Type B pancreatic cell (in vitro differentiated cells): ENCODE measurements around the gene TNFRSF18. TPM values are rescaled to one million over a fixed set of nuclear protein-coding genes. Genes with fewer than 3 reads are reported as not detected.
"Not testable (repeated sequence)": the region's sequence is repeated elsewhere in the genome, so short reads cannot be mapped to it uniquely, and the experiment has no call there.

Source experiments
- DNase-seq: peaks from one replicate; pipeline ENCODE4 v3.0.0; 2021; ENCODE audit warnings: mixed read lengths; ENCODE audit not compliant: unreplicated experiment; ENCODE audit errors: extremely low spot score
- H3K27ac Mint-ChIP-seq: 2 replicates; pipeline ENCODE4 v1.8.0; 2021; ENCODE audit warnings: mild to moderate bottlenecking, mixed read lengths
- H3K27me3 Mint-ChIP-seq: 2 replicates; pipeline ENCODE4 v1.8.0; 2021; ENCODE audit warnings: mixed read lengths
- H3K36me3 Mint-ChIP-seq: 2 replicates; pipeline ENCODE4 v1.8.0; 2021; ENCODE audit warnings: mixed read lengths
- H3K4me1 Mint-ChIP-seq: one replicate; pipeline ENCODE4 v1.8.0; 2021; ENCODE audit warnings: mixed read lengths; ENCODE audit not compliant: unreplicated experiment
- H3K4me3 Mint-ChIP-seq: 2 replicates; pipeline ENCODE4 v1.8.0; 2021; ENCODE audit warnings: mild to moderate bottlenecking, mixed read lengths
- H3K9me3 Mint-ChIP-seq: 2 replicates; pipeline ENCODE4 v1.8.0; 2021; ENCODE audit warnings: mixed read lengths
- total RNA-seq: library from RNA; stranded (reverse); gene quantifications from 2 replicates; pipeline ENCODE4 v1.2.1, GENCODE V29; 2021; ENCODE audit warnings: low replicate concordance
- TF ChIP-seq, protein P1 (sequence below): fragments of 200-600 bp; sonication (generic); conservative IDR thresholded peaks from 2 replicates; pipeline ENCODE4 v1.5.0; 2021; ENCODE audit warnings: antibody characterized with exemption, mild to moderate bottlenecking

TNFRSF18 gene
- total RNA-seq, 1 donor from 2014 or later, result not detected

DNA sequence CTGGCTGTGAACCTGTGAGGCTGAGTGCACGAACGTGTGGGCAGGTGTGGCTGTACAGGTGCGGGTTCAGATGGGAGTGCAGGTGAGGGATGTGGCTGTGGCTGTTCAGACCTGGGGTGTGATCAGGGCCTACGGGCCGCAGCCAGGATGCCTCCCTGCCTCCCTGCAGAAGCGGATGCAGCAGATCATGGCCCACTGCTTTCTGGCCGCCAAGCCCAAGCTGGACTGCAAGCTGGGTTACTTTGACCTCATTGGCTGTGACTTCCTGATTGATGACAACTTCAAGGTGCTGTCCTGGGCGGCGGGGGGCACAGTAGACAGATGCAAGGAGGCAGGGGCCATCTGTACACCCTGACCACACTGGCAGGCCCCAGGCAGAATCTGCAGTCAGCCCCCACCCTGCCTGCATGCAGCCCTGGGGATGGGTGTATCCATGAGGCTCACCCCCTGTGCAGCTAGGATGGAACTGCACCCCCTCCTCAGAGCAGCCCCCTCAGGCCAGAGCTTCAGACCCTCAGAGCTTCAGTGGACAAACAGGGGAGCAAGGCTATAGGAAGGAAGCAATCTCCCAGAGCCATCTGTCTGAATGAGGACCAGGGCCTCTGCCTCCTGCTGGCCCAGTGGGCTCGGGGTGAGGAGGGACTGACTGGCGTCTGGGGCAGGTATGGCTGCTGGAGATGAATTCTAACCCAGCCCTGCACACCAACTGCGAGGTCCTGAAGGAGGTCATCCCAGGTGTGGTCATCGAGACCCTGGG is 9.8 kb downstream of the TNFRSF18 start:
- H3K4me3 Mint-ChIP-seq, result no peak overlapping the region
- no peak overlapping the region for H3K27ac Mint-ChIP-seq
- DNase-seq, result no peak
- H3K36me3 Mint-ChIP-seq, result no peaks in the 10 kb centered on the region
- TF ChIP-seq, protein P1, sequence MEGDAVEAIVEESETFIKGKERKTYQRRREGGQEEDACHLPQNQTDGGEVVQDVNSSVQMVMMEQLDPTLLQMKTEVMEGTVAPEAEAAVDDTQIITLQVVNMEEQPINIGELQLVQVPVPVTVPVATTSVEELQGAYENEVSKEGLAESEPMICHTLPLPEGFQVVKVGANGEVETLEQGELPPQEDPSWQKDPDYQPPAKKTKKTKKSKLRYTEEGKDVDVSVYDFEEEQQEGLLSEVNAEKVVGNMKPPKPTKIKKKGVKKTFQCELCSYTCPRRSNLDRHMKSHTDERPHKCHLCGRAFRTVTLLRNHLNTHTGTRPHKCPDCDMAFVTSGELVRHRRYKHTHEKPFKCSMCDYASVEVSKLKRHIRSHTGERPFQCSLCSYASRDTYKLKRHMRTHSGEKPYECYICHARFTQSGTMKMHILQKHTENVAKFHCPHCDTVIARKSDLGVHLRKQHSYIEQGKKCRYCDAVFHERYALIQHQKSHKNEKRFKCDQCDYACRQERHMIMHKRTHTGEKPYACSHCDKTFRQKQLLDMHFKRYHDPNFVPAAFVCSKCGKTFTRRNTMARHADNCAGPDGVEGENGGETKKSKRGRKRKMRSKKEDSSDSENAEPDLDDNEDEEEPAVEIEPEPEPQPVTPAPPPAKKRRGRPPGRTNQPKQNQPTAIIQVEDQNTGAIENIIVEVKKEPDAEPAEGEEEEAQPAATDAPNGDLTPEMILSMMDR, result no peak
- no peaks in the 10 kb centered on the region for H3K4me1 Mint-ChIP-seq
- H3K27me3 Mint-ChIP-seq, result no peaks in the 10 kb centered on the region
- H3K9me3 Mint-ChIP-seq, result peaks cover 12% of the 10 kb centered on the region

DNA sequence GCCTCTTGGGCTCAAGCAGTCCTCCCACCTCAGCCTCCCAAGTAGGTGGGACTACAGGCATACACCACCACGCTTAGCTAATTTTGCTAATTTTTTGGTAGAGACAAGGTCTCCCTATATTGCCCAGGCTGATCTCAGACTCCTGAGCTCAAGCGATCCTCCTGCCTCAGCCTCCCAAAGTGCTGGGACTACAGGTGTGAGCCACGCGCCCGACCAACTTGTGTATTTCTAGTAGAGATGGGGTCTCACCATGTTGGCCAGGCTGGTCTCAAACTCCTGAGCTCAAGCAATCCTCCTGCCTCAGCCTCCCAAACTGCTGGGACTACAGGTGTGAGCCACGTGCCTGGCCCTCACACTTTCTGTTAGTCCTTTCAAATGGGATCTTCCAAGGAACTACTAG is 10.7 kb downstream of the TNFRSF18 start:
- H3K9me3 Mint-ChIP-seq, result peaks cover 12% of the 10 kb centered on the region
- H3K27me3 Mint-ChIP-seq, H3K4me3 Mint-ChIP-seq, DNase-seq, H3K4me1 Mint-ChIP-seq, H3K27ac Mint-ChIP-seq, H3K36me3 Mint-ChIP-seq: not testable (repeated sequence)

DNA sequence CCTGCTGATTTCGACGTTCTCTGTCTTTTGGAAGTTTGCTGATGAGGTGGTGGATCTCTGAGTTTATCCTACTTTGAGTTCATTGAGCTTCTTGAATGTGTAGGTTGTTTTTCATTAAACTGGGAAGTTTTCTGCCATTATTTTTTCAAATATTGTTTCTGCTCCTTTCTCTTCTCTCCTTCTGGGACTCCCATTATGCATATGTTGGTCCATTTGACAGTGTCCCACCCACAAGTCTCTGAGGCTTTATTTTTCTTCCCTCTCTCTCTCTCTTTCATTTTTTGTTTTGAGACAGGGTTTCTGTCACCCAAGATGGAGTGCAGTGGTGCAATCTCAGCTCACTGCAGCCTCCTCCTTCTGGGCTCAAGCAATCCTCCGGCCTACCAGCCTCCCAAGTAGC is 11.7 kb downstream of the TNFRSF18 start:
- Mint-ChIP-seq H3K27ac (no peak overlapping the region), H3K27me3 (peaks cover 3% of the 10 kb centered on the region), H3K4me3 (no peak overlapping the region), H3K9me3 (peaks cover 12% of the 10 kb centered on the region), H3K36me3 (no peaks in the 10 kb centered on the region), H3K4me1 (no peaks in the 10 kb centered on the region)
- TF ChIP-seq, protein P1, result no peak
- DNase-seq, result no peak

DNA sequence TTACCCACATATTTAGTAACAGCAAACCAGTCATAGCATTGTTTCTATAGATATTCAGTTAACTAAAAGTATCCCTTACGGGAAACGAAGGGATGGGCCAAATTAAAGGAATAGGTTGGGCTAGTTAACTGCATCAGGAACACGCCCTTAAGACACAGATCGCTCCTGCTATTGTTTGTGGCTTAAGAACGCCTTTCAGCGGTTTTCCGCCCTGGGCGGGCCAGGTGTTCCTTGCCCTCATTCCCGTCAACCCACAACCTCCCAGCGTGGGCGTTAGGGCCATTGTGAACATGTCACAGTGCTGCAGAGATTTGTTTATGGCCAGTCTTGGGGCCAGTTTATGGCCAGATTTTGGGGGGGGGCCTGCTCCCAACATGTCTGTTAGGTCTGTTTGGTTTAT is 14.7 kb downstream of the TNFRSF18 start:
- Mint-ChIP-seq H3K36me3 (no peaks in the 10 kb centered on the region), H3K27ac (no peak overlapping the region), H3K27me3 (peaks cover 3% of the 10 kb centered on the region), H3K9me3 (peaks cover 12% of the 10 kb centered on the region), H3K4me3 (no peak overlapping the region), H3K4me1 (no peaks in the 10 kb centered on the region)
- DNase-seq, result no peak
- TF ChIP-seq, protein P1, result no peak

DNA sequence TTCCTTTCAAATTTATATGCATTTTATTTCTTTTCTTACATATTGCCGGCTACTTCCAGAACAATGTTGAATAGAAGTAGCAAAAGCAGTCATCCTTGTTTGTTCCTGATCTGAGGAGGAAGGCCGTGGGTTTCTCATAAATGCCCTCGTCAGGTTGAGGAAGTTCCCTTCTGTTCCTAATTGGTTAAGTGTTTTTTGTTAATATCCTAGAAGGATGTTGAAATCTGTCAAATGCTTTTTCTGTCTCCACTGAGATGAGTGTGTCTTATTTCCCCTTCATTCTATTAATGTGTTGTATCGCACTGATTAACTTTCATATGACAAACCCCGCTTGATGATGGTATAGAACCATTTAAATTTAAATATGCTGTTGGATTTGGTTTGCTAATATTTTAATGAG is 17.3 kb downstream of the TNFRSF18 start:
- TF ChIP-seq, protein P1, result no peak
- H3K9me3 Mint-ChIP-seq, result peaks cover 5% of the 10 kb centered on the region
- no peak for DNase-seq
- no peaks in the 10 kb centered on the region for H3K4me1 Mint-ChIP-seq
- H3K27me3 Mint-ChIP-seq, result peaks cover 3% of the 10 kb centered on the region
- no peaks in the 10 kb centered on the region for H3K36me3 Mint-ChIP-seq
- H3K27ac Mint-ChIP-seq, result no peak overlapping the region
- no peak overlapping the region for H3K4me3 Mint-ChIP-seq

DNA sequence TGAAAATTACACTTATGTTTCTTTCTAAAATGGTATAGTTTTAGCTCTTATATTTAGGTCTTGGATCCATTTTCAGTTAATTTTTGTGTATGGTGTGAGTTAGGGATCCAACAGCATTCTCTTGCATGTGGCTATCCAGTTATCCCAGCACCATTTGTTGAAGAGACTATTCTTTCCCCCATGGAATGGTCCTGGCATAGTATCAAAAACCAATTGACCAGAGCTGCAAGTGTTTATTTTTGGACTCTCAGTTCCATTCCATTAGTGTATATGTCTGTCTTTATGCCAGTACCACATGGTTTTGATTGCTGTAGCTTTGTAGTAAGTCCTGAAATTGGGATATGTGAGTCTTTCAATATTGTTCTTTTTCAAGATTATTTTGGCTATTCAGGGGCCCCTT is 18.5 kb downstream of the TNFRSF18 start:
- Mint-ChIP-seq H3K9me3 (peaks cover 5% of the 10 kb centered on the region), H3K36me3 (no peaks in the 10 kb centered on the region), H3K27ac (no peak overlapping the region), H3K27me3 (peaks cover 3% of the 10 kb centered on the region), H3K4me3 (no peak overlapping the region), H3K4me1 (no peaks in the 10 kb centered on the region)
- no peak for DNase-seq
- TF ChIP-seq, protein P1, result no peak
